Stimulated activated CD8-positive, alpha-beta memory T cell treated with anti-CD3 and anti-CD28 coated beads, Interleukin-15, amount 100 ng/mL, for 48 hours (primary cell): ENCODE results near the gene OXER1.

Experiments
- DNase-seq, 2 donors: peaks; one replicate each; pipeline ENCODE4 v3.0.0-alpha.2; 2020; ENCODE audit warnings: low read depth in 2 of 2

Gene OXER1

GRCh38 chr2:42769583-42770287, 5.8 kb upstream of the OXER1 start:
- DNase-seq: no peak

- DNase-seq: no peak
Measured at GRCh38 chr2:42768706-42769256, 4.8 kb upstream of the OXER1 start.

DNA sequence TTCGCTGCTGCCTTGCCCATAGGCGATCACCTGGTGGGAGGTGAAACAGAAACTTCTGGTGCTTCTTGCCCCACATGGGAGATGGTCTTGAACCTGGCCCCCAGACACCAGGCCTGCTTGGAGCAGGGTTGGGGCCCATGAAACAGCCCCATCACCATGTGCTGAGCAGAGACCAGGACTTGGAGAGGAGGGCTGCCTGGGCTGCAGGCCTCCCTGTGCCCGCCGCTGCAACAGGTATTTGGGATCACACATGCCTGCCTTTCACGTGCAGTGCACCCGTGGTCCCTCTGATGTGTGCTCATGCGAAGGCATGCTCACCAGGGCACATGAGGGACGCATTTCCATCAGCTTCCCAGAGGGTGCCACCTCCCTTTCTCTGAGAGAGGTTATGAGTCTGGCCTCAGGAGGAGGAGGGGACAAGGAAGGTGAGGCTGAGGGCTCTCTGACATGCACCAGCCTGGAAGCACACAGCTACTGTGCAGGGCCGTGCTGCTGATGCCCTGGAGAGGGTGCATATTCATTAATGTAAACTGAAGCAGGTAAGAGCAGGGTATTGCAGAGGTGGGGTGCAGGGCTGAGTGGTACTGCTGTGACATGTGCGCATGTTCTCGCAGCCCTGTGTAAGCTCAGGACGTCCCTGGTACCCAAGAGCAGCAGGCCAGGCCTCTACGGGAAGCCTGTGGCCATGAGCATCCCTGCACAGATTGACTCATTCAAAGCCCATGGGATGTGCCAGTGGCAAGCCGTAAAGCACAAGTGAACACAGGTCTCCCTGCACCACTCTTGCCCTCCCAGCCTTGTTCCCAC, 4.2 kb upstream of the OXER1 start:
- no peak for DNase-seq

- DNase-seq: no peak
Measured at GRCh38 chr2:42767080-42767898, 3.4 kb upstream of the OXER1 start.

- no peak for DNase-seq
Measured at GRCh38 chr2:42765686-42766085, 1.8 kb upstream of the OXER1 start.

DNA sequence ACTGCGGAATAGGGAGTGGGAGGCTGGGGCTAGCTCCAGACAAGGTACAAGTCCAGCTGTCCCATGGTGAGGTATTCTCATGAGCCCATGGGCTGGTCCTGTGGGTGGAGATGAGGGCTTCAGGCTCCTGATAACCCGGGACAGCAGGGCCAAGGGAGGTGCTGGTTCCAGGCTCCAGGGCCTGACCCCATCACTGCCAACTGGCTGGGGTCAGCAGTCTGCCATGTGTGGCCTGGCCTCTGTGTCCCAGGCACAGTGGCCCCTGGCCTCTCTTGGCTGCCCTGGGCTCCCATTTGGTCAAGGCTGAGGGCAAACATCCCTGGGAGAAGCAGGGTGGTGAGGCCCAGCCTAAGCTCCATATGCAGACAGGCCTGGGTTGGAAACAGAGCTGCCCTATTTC, 966 bp upstream of the OXER1 start:
- DNase-seq: no peak

DNA sequence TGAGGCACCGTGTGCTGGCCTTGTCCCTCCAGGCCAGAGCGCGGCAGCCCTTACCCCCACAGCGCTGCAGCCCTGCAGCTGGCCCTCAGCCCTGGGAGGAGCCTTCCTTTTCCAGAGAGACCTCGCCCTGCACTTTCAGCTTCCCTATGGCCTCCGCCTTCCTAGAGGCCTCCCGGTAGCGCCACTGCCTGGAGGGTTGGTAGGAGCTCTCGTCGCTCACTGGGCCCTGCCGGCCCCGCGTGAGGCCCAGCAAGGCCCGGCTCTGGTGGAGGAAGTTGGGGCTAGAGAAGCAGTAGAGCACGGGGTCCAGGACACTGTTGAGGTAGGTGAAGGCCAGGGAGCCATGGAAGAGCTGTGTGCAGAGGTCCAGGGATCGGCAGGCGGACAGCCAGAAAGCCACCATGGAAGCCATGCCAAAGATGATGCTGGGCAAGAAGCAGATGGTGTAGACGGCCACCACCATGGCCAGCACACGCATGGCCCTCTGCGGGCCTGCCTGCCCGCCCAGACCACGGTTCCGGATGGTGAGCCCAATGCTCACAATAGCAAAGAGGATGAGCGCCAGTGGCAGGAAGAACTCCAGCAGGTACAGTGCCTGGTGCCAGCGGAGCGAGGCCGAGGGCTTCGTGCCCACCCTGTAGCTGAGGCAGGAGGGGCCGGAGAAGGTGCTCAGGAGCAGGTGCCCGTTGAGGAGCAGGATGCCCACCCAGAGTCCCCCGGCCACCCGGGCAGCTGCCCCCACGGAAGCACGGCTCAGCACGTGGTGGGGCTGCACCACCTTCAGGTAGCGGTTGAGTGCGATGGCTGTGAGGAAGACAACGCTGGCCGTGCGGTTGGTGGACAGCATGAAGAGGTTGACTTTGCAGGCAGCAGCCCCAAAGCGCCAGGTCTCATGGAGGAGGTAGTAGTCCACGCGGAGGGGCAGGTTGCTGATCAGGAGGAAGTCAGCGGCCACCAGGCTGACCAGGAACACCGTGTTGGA, 821 bp downstream of the OXER1 start:
- no peak for DNase-seq

DNA sequence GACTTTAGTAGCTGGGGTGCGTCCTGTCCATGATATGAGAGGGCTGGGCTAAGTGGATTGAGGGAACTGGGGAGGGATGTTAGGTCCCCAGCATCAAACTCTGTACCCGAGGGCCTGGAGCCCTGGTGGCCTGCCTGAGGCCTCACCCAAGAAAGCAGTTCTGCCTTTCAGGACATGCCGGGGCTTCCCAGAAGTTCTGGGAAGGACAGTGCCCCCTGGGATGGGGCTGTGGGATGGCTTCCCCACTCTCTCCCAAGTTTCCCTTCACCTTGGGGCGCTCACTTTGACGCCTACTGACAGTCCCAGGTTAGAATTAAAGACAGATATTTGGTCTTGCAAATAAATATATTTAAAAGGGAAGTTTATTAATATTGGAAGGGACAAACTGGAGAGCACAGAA, 1.8 kb downstream of the OXER1 start:
- DNase-seq: no peak

- DNase-seq: no peak
Measured at GRCh38 chr2:42761554-42761953, 2.4 kb downstream of the OXER1 start.

- no peak for DNase-seq
Measured at GRCh38 chr2:42758751-42759150, 5.2 kb downstream of the OXER1 start.

- DNase-seq: no peak
Measured at GRCh38 chr2:42757981-42758740, 5.8 kb downstream of the OXER1 start.

- no peak for DNase-seq
Measured at GRCh38 chr2:42756966-42757513, 6.9 kb downstream of the OXER1 start.

- DNase-seq: no peak
Measured at GRCh38 chr2:42756150-42756775, 7.7 kb downstream of the OXER1 start.

GRCh38 chr2:42755191-42755880, 8.6 kb downstream of the OXER1 start:
- no peak for DNase-seq

DNA sequence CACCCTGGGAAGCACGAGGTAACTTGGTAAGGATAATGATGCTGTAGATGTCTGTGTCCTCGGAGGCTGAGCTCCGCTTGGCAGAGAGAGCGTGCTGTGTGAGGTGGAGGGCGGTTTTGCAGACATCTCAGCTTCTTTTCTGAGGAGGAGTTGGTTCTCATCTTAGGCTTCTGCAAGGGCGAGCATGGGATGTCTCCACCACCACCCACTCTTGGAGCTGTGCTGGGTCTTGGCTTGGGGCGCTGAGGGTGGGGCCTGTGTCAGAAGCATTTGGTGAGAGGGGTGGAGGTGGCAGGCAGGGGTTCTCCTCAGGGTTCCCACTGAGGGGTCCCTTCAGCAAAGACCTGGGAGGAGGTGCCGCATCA, 9.2 kb downstream of the OXER1 start:
- no peak for DNase-seq

GRCh38 chr2:42754021-42754775, 9.7 kb downstream of the OXER1 start:
- no peak for DNase-seq

DNA sequence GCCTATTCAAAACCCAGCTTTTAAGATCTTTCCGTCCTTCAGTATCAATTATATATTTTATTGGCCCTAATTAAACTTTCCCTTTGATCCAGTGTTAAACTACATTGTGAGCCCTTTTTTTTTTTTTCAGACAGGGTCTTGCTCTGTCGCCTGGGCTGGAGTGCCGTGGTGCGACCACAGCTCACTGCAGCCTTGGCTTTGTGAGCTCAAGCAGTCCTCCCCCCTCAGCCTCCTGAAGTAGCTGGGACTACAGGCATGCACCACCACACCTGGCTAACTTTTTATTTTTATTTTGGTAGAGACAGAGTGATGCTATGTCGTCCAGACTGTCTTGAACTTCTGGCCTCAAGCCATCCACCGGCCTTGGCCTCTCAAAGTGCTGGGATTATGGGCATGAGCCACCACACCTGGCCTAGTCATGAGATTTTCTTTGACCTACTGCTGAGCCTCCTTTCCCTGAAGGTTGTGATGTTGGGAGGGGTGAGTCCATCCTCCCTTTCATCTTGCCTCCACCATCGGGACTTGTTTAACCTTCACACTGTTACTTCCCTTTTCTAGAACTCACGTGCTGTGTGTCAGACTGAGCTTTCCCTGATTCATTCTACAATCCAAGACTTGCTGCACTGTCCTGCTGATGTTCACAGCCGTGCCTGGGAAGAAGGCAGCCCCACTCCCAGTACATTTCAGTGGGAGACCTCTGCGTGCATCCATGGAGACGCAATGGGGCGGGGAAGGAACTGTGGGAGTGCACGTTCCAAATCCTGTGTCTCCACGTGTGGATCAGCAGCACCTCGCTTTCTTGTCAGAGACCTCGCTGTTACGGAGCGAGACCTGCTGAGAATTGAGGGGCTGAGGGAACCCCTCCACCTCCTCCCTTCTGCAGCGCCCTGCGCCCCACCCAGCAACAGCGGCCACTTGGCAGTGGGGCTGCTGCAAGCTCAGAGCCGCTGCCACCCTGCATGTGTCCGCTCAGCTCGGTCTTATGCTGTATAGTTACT, 10.8 kb downstream of the OXER1 start:
- no peak for DNase-seq
